Measurements from ENCODE around the gene XPR1. TPM values are rescaled to one million over a fixed set of nuclear protein-coding genes. Genes with fewer than 3 reads are reported as not detected.

XPR1 gene
- total RNA-seq, 1 experiment from 2014 or later = 36.1 TPM

DNA sequence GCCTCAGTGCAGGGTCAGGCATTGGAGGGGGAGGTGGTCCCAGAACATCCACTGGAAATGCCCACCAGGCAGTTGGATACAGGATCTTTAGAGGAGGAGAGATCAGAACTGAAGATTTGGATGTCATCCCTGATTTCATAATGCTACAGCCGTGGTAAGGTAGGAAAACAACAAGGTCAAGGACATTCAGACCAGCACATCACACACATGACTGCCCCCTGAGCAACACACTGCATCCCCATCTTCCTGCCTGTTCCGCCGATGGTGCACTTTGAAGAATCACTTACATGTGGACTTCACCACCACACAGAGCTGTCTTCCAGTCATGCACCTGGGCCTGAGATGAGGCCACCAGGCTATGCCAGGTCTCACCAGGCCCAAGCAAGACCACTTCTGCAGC is 297.6 kb downstream of the XPR1 start:
- BruUV-seq (replicated peaks) = no TSS peak
- peaks cover 7% of the 10 kb centered on the region for H3K4me1 ChIP-seq (ENCODE audit: control insufficient read depth, insufficient read depth, low read length)
- no peaks in the 10 kb centered on the region for H3K9me3 ChIP-seq (ENCODE audit: control insufficient read depth, insufficient read depth, low read depth, low read length)
- H3K27me3 ChIP-seq (ENCODE audit: control insufficient read depth, insufficient read depth, low read length) = no peaks in the 10 kb centered on the region
- CTCF ChIA-PET = interaction anchor here (0.6 kb wide), 1 partner anchor 9 kb away, joined by 5 read pairs; no protein-coding TSS in a partner anchor
- DNase-seq (ENCODE audit: low read depth, low spot score) (no peak), ATAC-seq (no peak)
- POLR2A ChIA-PET = no interaction called here
- intact Hi-C loops (cut with micrococcal nuclease; ENCODE audit: unreplicated experiment) (no loop called here), in situ Hi-C loops (cut with HindIII; ENCODE audit: low pct_unique_long_range_greater_than_20kb, low sequenced_read_pairs) (no loop called here)
- no peak overlapping the region for H3K4me3 ChIP-seq (ENCODE audit: low read depth in 2 of 2, low read length in 2 of 2)
- no peak overlapping the region for H3K27ac ChIP-seq (ENCODE audit: low read length)
- H3K36me3 ChIP-seq (ENCODE audit: control insufficient read depth, insufficient read depth, low read length) = no peaks in the 10 kb centered on the region
- TF ChIP-seq, protein P1, sequence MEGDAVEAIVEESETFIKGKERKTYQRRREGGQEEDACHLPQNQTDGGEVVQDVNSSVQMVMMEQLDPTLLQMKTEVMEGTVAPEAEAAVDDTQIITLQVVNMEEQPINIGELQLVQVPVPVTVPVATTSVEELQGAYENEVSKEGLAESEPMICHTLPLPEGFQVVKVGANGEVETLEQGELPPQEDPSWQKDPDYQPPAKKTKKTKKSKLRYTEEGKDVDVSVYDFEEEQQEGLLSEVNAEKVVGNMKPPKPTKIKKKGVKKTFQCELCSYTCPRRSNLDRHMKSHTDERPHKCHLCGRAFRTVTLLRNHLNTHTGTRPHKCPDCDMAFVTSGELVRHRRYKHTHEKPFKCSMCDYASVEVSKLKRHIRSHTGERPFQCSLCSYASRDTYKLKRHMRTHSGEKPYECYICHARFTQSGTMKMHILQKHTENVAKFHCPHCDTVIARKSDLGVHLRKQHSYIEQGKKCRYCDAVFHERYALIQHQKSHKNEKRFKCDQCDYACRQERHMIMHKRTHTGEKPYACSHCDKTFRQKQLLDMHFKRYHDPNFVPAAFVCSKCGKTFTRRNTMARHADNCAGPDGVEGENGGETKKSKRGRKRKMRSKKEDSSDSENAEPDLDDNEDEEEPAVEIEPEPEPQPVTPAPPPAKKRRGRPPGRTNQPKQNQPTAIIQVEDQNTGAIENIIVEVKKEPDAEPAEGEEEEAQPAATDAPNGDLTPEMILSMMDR (IDR thresholded peaks at IDR 0.05) = no peak
- TF ChIP-seq, protein P2, sequence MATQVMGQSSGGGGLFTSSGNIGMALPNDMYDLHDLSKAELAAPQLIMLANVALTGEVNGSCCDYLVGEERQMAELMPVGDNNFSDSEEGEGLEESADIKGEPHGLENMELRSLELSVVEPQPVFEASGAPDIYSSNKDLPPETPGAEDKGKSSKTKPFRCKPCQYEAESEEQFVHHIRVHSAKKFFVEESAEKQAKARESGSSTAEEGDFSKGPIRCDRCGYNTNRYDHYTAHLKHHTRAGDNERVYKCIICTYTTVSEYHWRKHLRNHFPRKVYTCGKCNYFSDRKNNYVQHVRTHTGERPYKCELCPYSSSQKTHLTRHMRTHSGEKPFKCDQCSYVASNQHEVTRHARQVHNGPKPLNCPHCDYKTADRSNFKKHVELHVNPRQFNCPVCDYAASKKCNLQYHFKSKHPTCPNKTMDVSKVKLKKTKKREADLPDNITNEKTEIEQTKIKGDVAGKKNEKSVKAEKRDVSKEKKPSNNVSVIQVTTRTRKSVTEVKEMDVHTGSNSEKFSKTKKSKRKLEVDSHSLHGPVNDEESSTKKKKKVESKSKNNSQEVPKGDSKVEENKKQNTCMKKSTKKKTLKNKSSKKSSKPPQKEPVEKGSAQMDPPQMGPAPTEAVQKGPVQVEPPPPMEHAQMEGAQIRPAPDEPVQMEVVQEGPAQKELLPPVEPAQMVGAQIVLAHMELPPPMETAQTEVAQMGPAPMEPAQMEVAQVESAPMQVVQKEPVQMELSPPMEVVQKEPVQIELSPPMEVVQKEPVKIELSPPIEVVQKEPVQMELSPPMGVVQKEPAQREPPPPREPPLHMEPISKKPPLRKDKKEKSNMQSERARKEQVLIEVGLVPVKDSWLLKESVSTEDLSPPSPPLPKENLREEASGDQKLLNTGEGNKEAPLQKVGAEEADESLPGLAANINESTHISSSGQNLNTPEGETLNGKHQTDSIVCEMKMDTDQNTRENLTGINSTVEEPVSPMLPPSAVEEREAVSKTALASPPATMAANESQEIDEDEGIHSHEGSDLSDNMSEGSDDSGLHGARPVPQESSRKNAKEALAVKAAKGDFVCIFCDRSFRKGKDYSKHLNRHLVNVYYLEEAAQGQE (IDR thresholded peaks at IDR 0.05; ENCODE audit: insufficient read depth in 1 of 2, low read depth in 2 of 2, low read length in 1 of 2) = no peak

- no peak for DNase-seq (ENCODE audit: low read depth, low spot score)
- H3K27ac ChIP-seq (ENCODE audit: low read length) = no peak overlapping the region
- H3K4me3 ChIP-seq (ENCODE audit: low read depth in 2 of 2, low read length in 2 of 2) = no peak overlapping the region
- H3K27me3 ChIP-seq (ENCODE audit: control insufficient read depth, insufficient read depth, low read length) = no peaks in the 10 kb centered on the region
- no peaks in the 10 kb centered on the region for H3K36me3 ChIP-seq (ENCODE audit: control insufficient read depth, insufficient read depth, low read length)
- BruUV-seq (replicated peaks) = no TSS peak
- ChIA-PET POLR2A (no interaction called here), CTCF (no interaction called here)
- intact Hi-C loops (cut with micrococcal nuclease; ENCODE audit: unreplicated experiment) (no loop called here), in situ Hi-C loops (cut with HindIII; ENCODE audit: low pct_unique_long_range_greater_than_20kb, low sequenced_read_pairs) (no loop called here)
- H3K4me1 ChIP-seq (ENCODE audit: control insufficient read depth, insufficient read depth, low read length) = peaks cover 3% of the 10 kb centered on the region; the same call in 1 of the 2 replicates
- no peaks in the 10 kb centered on the region for H3K9me3 ChIP-seq (ENCODE audit: control insufficient read depth, insufficient read depth, low read depth, low read length)
- no peak for ATAC-seq
- TF ChIP-seq, protein P2 (IDR thresholded peaks at IDR 0.05; ENCODE audit: insufficient read depth in 1 of 2, low read depth in 2 of 2, low read length in 1 of 2) = no peak
- TF ChIP-seq SIN3A (IDR thresholded peaks at IDR 0.05; ENCODE audit: borderline replicate concordance, insufficient read depth, low read depth, low read length) (no peak), TCF7L2 (IDR thresholded peaks at IDR 0.05; ENCODE audit: low read depth, low read length) (no peak), POLR2AphosphoS5 (IDR thresholded peaks at IDR 0.05; ENCODE audit: low read depth, low read length) (no peak)
- TF ChIP-seq, protein P1 (IDR thresholded peaks at IDR 0.05) = no peak
These were observed 298.9 kb downstream of the XPR1 start for GRCh38 chr1:180930687-180931086.
